OCI-LY1 (cell line): Measurements from ENCODE around the gene DPH6.

Experiments
- EZH2 ChIP-seq: fragments of 200-600 bp; sonication (generic), shearing (Covaris generic); IDR thresholded peaks from 2 replicates; pipeline ENCODE4 v1.8.0; 2017; ENCODE audit warnings: borderline replicate concordance, mixed run types, mild to moderate bottlenecking, antibody characterized with exemption, low read length, moderate library complexity, mixed read lengths
- TF ChIP-seq, protein P1 (sequence below): fragments of 200-600 bp; sonication (generic), shearing (Covaris generic); IDR thresholded peaks from 2 replicates; pipeline ENCODE4 v1.5.1; 2017; ENCODE audit warnings: mild to moderate bottlenecking, antibody characterized with exemption, low read length, moderate library complexity, mixed read lengths

DNA sequence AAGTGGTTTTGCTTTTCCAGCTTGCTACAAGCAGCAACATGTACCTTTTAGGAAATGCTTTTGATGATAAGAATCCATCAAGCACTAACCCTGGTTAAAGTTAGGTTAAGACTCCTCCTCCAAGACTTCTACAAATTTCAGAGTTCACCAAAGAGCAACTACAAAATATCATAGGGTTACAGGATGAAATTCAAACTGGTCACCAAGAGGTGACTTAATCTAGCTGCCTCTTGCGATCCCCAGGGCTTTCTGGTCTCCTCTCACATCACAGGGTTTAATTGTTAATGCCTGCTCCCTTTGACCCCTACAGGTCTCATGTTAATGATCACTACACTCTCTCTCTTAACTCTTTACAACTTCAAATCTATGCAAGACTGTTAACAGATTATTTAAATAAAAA, 66.5 kb downstream of the DPH6 start:
- TF ChIP-seq, protein P1, sequence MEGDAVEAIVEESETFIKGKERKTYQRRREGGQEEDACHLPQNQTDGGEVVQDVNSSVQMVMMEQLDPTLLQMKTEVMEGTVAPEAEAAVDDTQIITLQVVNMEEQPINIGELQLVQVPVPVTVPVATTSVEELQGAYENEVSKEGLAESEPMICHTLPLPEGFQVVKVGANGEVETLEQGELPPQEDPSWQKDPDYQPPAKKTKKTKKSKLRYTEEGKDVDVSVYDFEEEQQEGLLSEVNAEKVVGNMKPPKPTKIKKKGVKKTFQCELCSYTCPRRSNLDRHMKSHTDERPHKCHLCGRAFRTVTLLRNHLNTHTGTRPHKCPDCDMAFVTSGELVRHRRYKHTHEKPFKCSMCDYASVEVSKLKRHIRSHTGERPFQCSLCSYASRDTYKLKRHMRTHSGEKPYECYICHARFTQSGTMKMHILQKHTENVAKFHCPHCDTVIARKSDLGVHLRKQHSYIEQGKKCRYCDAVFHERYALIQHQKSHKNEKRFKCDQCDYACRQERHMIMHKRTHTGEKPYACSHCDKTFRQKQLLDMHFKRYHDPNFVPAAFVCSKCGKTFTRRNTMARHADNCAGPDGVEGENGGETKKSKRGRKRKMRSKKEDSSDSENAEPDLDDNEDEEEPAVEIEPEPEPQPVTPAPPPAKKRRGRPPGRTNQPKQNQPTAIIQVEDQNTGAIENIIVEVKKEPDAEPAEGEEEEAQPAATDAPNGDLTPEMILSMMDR: no peak
- TF ChIP-seq EZH2: no peak
